ENCODE measurements around the gene MYLIP.

Gene MYLIP

DNA sequence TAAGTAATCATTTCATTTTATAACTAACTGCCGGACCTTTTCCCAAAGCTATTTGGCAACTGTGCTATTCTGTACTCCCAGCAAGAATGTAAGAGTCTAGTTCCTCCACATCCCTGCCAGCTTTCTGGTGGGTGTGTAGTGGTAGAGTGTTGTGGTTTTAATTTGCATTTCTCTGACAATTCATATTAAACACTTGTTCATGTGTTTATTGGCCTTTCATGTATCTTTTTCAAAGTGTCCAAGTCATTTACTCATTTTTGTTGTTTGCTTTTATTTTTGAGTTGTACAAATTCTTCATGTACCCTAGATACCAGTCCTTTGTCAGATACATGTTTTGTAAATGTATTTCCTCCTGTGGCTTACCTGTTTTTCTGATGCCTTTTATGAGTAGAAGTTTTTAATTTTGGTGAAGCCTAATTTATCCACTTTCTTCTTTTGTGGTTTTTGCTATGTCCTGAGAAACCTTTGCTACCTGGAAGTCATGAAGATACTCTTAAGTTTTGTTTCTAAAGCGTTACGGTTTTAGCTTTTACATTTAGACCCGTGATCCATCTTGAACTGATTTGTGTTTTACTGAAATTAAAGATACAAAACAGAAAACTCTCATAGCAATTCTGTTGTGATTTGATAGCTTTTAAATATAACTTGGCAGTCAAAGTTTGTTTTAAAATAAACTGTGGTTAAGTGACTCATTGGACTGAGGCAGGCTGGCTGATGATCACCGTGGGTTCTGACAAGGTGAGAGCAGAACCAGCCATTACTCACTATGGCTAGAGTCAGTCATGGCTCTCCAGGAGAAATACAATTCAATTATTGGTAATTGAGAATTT, 8.0 kb downstream of the MYLIP start:
- no peak overlapping the region for H3K4me3 ChIP-seq (ENCODE audit: low read depth, low read length)
- no peak for DNase-seq (ENCODE audit: low read depth)
- TF ChIP-seq, protein P1, sequence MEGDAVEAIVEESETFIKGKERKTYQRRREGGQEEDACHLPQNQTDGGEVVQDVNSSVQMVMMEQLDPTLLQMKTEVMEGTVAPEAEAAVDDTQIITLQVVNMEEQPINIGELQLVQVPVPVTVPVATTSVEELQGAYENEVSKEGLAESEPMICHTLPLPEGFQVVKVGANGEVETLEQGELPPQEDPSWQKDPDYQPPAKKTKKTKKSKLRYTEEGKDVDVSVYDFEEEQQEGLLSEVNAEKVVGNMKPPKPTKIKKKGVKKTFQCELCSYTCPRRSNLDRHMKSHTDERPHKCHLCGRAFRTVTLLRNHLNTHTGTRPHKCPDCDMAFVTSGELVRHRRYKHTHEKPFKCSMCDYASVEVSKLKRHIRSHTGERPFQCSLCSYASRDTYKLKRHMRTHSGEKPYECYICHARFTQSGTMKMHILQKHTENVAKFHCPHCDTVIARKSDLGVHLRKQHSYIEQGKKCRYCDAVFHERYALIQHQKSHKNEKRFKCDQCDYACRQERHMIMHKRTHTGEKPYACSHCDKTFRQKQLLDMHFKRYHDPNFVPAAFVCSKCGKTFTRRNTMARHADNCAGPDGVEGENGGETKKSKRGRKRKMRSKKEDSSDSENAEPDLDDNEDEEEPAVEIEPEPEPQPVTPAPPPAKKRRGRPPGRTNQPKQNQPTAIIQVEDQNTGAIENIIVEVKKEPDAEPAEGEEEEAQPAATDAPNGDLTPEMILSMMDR (IDR thresholded peaks at IDR 0.05; ENCODE audit: control insufficient read depth, extremely low read depth, insufficient read depth): no peak

DNA sequence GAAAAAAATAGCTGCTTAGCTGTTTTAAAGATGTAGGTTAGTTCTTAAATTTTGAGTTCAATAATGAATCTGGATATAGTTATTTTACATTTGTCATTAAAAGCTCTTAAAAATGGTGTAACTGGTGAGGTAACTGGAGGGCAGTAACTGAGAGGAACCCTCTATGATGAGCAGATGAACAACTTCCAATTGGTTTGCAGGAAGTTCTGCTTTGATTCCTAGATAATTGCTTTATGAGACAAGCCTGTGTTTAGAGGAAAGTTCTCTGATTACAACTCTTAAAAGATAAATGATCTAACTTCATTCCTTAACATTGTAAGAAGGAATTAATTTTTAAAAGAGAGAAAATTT, 8.5 kb downstream of the MYLIP start:
- TF ChIP-seq, protein P1 (IDR thresholded peaks at IDR 0.05; ENCODE audit: control insufficient read depth, extremely low read depth, insufficient read depth): no peak
- no peak for DNase-seq (ENCODE audit: low read depth)
- H3K4me3 ChIP-seq (ENCODE audit: low read depth, low read length): no peak overlapping the region

DNA sequence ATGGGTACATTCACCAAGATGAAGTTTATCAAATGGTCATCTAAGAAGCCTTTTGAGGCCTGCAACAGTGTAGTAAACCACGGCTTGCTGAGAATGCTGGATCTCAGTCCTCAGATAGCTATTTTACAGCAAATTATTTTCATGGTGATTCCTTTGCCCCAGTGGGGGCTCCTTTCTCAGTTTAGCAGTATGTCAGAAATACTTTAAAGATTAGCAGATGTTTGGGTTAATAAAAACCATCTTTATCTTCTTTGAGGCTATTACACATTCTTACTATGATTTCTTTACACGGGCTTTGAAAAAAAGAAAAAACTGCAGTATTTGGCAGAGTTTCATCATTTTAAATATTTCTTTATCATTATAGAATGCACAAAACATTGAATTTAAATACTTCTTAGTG, 10.7 kb downstream of the MYLIP start:
- no peak for DNase-seq (ENCODE audit: low read depth)
- H3K4me3 ChIP-seq (ENCODE audit: low read depth, low read length): no peak overlapping the region
- TF ChIP-seq, protein P1 (IDR thresholded peaks at IDR 0.05; ENCODE audit: control insufficient read depth, extremely low read depth, insufficient read depth): no peak

DNA sequence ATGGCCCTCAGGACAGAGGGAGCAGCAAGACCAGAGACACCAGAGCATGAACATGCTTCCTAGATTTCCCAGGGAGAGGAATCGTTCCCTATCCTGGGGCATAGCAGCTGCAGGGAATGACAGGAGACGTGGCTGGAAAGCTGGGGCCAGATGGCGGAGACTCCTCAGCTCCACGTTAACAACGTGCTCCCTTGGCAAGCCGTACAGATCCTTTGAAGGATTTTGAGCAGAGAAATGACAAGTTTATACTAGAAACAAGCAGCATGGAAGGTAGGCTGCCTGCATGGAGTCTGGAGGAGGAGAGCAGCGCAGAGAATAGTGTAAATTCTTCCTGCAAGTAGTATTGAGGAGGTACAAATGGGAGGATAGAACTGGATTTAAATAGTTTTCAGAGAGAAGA, 11.7 kb downstream of the MYLIP start:
- no peak overlapping the region for H3K4me3 ChIP-seq (ENCODE audit: low read depth, low read length)
- no peak for DNase-seq (ENCODE audit: low read depth)
- TF ChIP-seq, protein P1 (IDR thresholded peaks at IDR 0.05; ENCODE audit: control insufficient read depth, extremely low read depth, insufficient read depth): no peak

DNA sequence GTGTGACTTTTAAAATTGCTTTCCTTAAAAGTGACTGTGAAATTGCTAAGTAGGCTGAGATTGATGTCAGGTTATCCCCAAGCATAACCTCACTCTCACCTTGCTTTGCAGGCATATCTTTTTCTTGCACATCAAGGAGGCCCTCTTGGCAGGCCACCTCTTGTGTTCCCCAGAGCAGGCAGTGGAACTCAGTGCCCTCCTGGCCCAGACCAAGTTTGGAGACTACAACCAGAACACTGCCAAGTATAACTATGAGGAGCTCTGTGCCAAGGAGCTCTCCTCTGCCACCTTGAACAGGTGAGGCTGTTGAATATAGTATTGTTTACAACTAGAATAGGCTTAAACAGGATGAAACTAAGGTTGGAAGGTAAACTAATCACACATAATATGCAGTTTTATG, 12.6 kb downstream of the MYLIP start:
- DNase-seq (ENCODE audit: low read depth): no peak
- TF ChIP-seq, protein P1 (IDR thresholded peaks at IDR 0.05; ENCODE audit: control insufficient read depth, extremely low read depth, insufficient read depth): no peak

DNA sequence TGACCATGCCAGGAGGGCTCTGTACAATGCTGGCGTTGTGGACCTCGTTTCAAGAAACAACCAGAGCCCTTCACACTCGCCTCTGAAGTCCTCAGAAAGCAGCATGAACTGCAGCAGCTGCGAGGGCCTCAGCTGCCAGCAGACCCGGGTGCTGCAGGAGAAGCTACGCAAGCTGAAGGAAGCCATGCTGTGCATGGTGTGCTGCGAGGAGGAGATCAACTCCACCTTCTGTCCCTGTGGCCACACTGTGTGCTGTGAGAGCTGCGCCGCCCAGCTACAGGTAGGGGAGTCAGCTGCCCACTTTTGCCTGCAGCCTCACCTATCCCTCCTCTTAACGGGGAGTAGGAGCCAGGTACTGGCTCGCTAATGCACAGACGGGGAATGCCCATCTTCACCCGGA, 16.2 kb downstream of the MYLIP start:
- DNase-seq (ENCODE audit: low read depth): no peak
- H3K4me3 ChIP-seq (ENCODE audit: low read depth, low read length): no peak overlapping the region
- TF ChIP-seq, protein P1 (IDR thresholded peaks at IDR 0.05; ENCODE audit: control insufficient read depth, extremely low read depth, insufficient read depth): no peak

More for the DNA sequence above, 12.6 kb downstream of the MYLIP start:
- no peak overlapping the region for H3K4me3 ChIP-seq (ENCODE audit: low read depth, low read length)

DNA sequence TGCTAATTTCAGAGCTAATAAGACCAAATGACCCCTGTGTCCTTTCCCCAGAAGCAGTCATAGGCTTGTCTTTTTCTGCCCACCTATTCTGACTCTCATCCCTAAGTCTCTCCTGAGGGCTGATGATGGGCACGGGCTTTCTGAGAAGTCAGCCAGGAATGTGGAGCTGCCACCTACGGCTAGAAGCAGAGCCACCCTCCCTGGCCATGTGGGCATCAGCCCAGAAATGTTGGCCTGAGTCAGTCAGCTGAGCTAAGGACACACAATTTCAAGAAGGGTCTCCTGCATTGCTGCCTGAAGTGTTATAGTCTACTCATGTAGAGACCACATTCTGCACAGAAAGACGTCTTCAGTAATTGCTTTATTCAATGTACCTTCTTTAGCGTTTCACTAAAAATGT, 17.1 kb downstream of the MYLIP start:
- TF ChIP-seq, protein P1 (IDR thresholded peaks at IDR 0.05; ENCODE audit: control insufficient read depth, extremely low read depth, insufficient read depth): no peak
- no peak overlapping the region for H3K4me3 ChIP-seq (ENCODE audit: low read depth, low read length)
- no peak for DNase-seq (ENCODE audit: low read depth)
